Measurements from ENCODE around the gene NPHP1.
A peak's percentile ranks its signal among the peaks of the same experiment; 100 is the strongest.
"Not testable (repeated sequence)": the region's sequence is repeated elsewhere in the genome, so short reads cannot be mapped to it uniquely, and the experiment has no call there.

NPHP1 gene

GRCh38 chr2:110204408-110205385, at the start of gene NPHP1:
Gene NPHP1, minus strand, starts transcription at chr2:110205013. Its CDS starts 45 bp downstream, at chr2:110204968.
- peak; percentile 36 for DNase-seq

- DNase-seq: not testable (repeated sequence)
Observed at GRCh38 chr2:110248081-110248795, 43.4 kb upstream of the NPHP1 start.

GRCh38 chr2:110245488-110246435, 40.9 kb upstream of the NPHP1 start:
- DNase-seq: not testable (repeated sequence)

GRCh38 chr2:110243283-110243682, 38.5 kb upstream of the NPHP1 start:
- DNase-seq: not testable (repeated sequence)

- not testable (repeated sequence) for DNase-seq
Observed at GRCh38 chr2:110234514-110234913, 29.7 kb upstream of the NPHP1 start.

GRCh38 chr2:110229886-110230285, 25.1 kb upstream of the NPHP1 start:
- not testable (repeated sequence) for DNase-seq

GRCh38 chr2:110222626-110223025, 17.8 kb upstream of the NPHP1 start:
- not testable (repeated sequence) for DNase-seq

GRCh38 chr2:110221938-110222337, 17.1 kb upstream of the NPHP1 start:
- DNase-seq: no peak

- DNase-seq: no peak
Observed at GRCh38 chr2:110220190-110220564, 15.4 kb upstream of the NPHP1 start.

- DNase-seq: no peak
Observed at GRCh38 chr2:110219496-110220189, 14.8 kb upstream of the NPHP1 start.

GRCh38 chr2:110218889-110219288, 14.1 kb upstream of the NPHP1 start:
- not testable (repeated sequence) for DNase-seq

- DNase-seq: no peak
Observed at GRCh38 chr2:110216803-110217202, 12.0 kb upstream of the NPHP1 start.

GRCh38 chr2:110216199-110216598, 11.4 kb upstream of the NPHP1 start:
- no peak for DNase-seq

- no peak for DNase-seq
Observed at GRCh38 chr2:110215566-110216158, 10.8 kb upstream of the NPHP1 start.

GRCh38 chr2:110215091-110215490, 10.3 kb upstream of the NPHP1 start:
- no peak for DNase-seq

- DNase-seq: not testable (repeated sequence)
Observed at GRCh38 chr2:110213522-110213921, 8.7 kb upstream of the NPHP1 start.

- peak; percentile 57 for DNase-seq
Observed at GRCh38 chr2:110211938-110212858, 7.4 kb upstream of the NPHP1 start, which contains the start of gene MTLN. Gene MTLN, minus strand, starts transcription at chr2:110212547. Its CDS starts 22 bp downstream, at chr2:110212525.

GRCh38 chr2:110205660-110206455, 1.0 kb upstream of the NPHP1 start:
- no peak for DNase-seq

GRCh38 chr2:110198016-110198415, 6.8 kb downstream of the NPHP1 start:
- no peak for DNase-seq

Measured in KG1 (cell line).